ENCODE measurements around the gene SYT1.

DNA sequence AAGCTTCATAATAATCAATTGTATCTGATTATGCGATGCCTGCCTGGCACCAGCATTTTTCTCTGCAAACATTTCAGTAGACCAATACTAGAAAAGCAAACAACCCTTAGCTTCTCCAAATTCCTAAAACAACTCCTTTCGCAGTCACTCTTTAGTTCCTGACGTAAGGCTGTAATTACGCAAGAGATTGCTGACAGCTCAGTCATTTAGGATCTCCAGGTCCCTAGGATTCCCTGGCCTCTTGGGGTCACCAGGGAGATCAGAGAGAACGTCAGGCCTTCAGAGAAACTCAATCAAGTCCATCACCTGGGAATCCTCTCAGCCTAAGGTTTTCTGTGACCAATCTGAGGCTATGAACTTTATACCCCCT is 435.6 kb downstream of the SYT1 start:
- TF ChIP-seq, protein P1, sequence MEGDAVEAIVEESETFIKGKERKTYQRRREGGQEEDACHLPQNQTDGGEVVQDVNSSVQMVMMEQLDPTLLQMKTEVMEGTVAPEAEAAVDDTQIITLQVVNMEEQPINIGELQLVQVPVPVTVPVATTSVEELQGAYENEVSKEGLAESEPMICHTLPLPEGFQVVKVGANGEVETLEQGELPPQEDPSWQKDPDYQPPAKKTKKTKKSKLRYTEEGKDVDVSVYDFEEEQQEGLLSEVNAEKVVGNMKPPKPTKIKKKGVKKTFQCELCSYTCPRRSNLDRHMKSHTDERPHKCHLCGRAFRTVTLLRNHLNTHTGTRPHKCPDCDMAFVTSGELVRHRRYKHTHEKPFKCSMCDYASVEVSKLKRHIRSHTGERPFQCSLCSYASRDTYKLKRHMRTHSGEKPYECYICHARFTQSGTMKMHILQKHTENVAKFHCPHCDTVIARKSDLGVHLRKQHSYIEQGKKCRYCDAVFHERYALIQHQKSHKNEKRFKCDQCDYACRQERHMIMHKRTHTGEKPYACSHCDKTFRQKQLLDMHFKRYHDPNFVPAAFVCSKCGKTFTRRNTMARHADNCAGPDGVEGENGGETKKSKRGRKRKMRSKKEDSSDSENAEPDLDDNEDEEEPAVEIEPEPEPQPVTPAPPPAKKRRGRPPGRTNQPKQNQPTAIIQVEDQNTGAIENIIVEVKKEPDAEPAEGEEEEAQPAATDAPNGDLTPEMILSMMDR (conservative IDR thresholded peaks at IDR 0.05 in 1 of 2, IDR thresholded peaks at IDR 0.05 in 1 of 2; ENCODE audit: low read depth in 1 of 2, low read length in 2 of 2) = no peak
- no peak for TF ChIP-seq EZH2 (IDR thresholded peaks at IDR 0.05; ENCODE audit: low read length, missing control alignments)
